Keratinocyte (primary cell): ENCODE data around the gene LTB4R. TPM values are rescaled to one million over a fixed set of nuclear protein-coding genes. Genes with fewer than 3 reads are reported as not detected.

ENCODE experiments used
- DNase-seq: peaks from one replicate; pipeline ENCODE4 v3.0.0-alpha.2; 2011; ENCODE audit warnings: low read depth, missing footprints, low spot score
- FAIRE-seq: peaks from 2 replicates; lab custom pipeline; 2011; peaks lifted over from hg19 to GRCh38; lab: Jason Lieb, UNC
- H2AFZ ChIP-seq: 2 replicates; pipeline ENCODE4 v1.6.0; 2012; ENCODE audit warnings: low read length, control low read depth, inconsistent platforms; ENCODE audit not compliant: control insufficient read depth
- H3K27ac ChIP-seq: 2 replicates; pipeline ENCODE4 v1.5.1; 2011; ENCODE audit warnings: low read length; ENCODE audit not compliant: control insufficient read depth, insufficient read depth
- H3K27me3 ChIP-seq: 3 replicates; pipeline ENCODE4 v1.6.0; 2011; ENCODE audit warnings: low read length; ENCODE audit not compliant: control insufficient read depth, insufficient read depth; ENCODE audit errors: extremely low read depth
- H3K36me3 ChIP-seq, 2 experiments: 2 replicates in 1 of 2; 3 replicates in 1 of 2; pipeline ENCODE4 v1.5.1; 2011; ENCODE audit warnings: low read length in 2 of 2, mild to moderate bottlenecking in 1 of 2; ENCODE audit not compliant: control insufficient read depth in 2 of 2, insufficient read depth in 2 of 2; ENCODE audit errors: extremely low read depth in 1 of 2
- H3K4me1 ChIP-seq: 3 replicates; pipeline ENCODE4 v1.5.1; 2011; ENCODE audit warnings: low read length; ENCODE audit not compliant: control insufficient read depth, insufficient read depth; ENCODE audit errors: extremely low read depth
- H3K4me2 ChIP-seq: 3 replicates; pipeline ENCODE4 v1.6.0; 2011; ENCODE audit warnings: low read depth, low read length; ENCODE audit not compliant: control insufficient read depth, insufficient read depth; ENCODE audit errors: extremely low read depth
- H3K4me3 ChIP-seq, 3 experiments: fragments of 200-600 bp in 1 of 3; sonication (generic) in 1 of 3; 2 replicates in 2 of 3; 3 replicates in 1 of 3; pipeline ENCODE4 v1.5.1; 2011 to 2016; ENCODE audit warnings: low read length in 3 of 3, mild to moderate bottlenecking in 3 of 3, control low read depth in 2 of 3, inconsistent platforms in 1 of 3, low read depth in 1 of 3, mixed read lengths in 1 of 3, mixed run types in 1 of 3, moderate library complexity in 1 of 3; ENCODE audit not compliant: control insufficient read depth in 2 of 3, insufficient read depth in 2 of 3; ENCODE audit errors: extremely low read depth in 1 of 3
- H3K79me2 ChIP-seq: 2 replicates; pipeline ENCODE4 v1.6.0; 2012; ENCODE audit warnings: low read length; ENCODE audit not compliant: control insufficient read depth, insufficient read depth
- H3K9ac ChIP-seq: 3 replicates; pipeline ENCODE4 v1.6.0; 2011; ENCODE audit warnings: low read length; ENCODE audit not compliant: control insufficient read depth, insufficient read depth; ENCODE audit errors: extremely low read depth
- H3K9me1 ChIP-seq: 3 replicates; pipeline ENCODE4 v1.6.0; 2011; ENCODE audit warnings: low read length; ENCODE audit not compliant: control insufficient read depth, insufficient read depth; ENCODE audit errors: extremely low read depth
- H3K9me3 ChIP-seq: 2 replicates; pipeline ENCODE4 v1.5.1; 2012; ENCODE audit warnings: low read depth, low read length; ENCODE audit not compliant: control insufficient read depth
- H4K20me1 ChIP-seq: 3 replicates; pipeline ENCODE4 v1.6.0; 2011; ENCODE audit warnings: low read length; ENCODE audit not compliant: control insufficient read depth, insufficient read depth; ENCODE audit errors: extremely low read depth
- EZH2 ChIP-seq: IDR thresholded peaks from one replicate; pipeline ENCODE4 v1.6.1; 2012; ENCODE audit warnings: inconsistent platforms, mild to moderate bottlenecking, low read length, moderate library complexity
- dilution Hi-C: fragments of 300-500 bp; cut with MboI; formaldehyde crosslinking; loops from one replicate; pipeline ENCODE4 v1.7.0; 2020; ENCODE audit warnings: low sequenced_read_pairs; ENCODE audit not compliant: extremely low pct_ligation_motif_present
- polyA plus RNA-seq, 5 experiments: library from polyadenylated mRNA; depleted of rRNA in 3 of 5; stranded (reverse) in 3 of 5; stranded (forward) in 1 of 5; unstranded in 1 of 5; fragments of >200 nt; gene quantifications; 1 replicate in 1 of 5; 2 replicates in 3 of 5; 3 replicates in 1 of 5; pipeline versions ENCODE4 v1.2.1 to v1.2.3, GENCODE V29; 2011 to 2012; ENCODE audit warnings: missing spikeins in 2 of 5, low read depth in 1 of 5, low replicate concordance in 1 of 5
- TF ChIP-seq, protein P1 (sequence below), 3 experiments: IDR thresholded peaks in 1 of 3; conservative IDR thresholded peaks in 1 of 3; optimal IDR thresholded peaks in 1 of 3; 2 replicates in 2 of 3; 3 replicates in 1 of 3; pipeline versions ENCODE3 to v1.5.1; 2011; ENCODE audit warnings: low read length in 3 of 3, mild to moderate bottlenecking in 3 of 3, moderate library complexity in 2 of 3, control low read depth in 1 of 3, inconsistent platforms in 1 of 3; ENCODE audit not compliant: insufficient read depth in 2 of 3; ENCODE audit errors: extremely low read depth in 1 of 3

The LTB4R gene
- polyA plus RNA-seq, 1 donor (not counting 4 experiments of a cell fraction or from before 2014, with no cell fraction given), result 14.6 TPM

DNA sequence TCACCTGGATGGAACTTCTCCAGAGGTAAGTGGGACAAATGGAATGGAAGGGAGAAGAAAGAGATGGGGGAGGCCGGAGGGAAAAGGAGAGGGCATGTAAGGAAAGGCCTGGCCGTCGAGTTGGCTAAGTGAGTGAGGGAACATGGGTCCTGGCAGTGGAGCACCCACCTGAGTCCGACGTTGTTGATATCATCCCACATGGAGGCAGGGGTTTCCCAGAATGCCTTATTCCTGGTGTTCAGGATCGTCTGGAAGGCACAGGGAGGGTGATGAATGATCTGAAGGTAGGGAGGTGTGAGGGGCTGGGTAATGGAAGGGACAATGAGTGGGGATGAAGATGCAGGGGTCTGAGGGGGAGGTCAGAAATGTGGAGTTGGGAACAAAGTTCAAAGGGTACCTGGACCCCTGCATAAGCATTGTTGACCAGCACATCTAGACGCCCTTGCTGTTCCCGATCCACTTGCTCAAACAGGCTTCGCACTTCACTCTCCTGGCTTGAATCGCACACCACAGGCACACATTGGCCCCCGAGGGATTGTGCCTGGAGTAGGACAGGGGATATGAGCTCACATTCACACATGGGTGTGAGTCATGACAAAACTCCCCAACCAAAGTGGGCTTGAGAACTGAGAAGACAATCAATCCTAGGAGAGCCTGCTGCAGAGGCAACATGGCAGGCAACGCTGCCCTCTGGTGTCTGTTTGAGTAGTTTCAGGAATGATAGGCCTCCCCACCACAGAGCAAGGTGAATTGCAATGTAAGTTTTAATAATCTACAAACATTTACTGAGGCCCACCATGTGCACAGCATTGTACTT is 14.8 kb upstream of the LTB4R start:
- peak; percentile 86 for FAIRE-seq
- Histone ChIP-seq H3K4me3 (no peak overlapping the region), H3K9me3 (no peaks in the 10 kb centered on the region), H3K9me1 (no peaks in the 10 kb centered on the region), H3K4me2 (peak overlapping the region; percentile 35), H3K27me3 (no peaks in the 10 kb centered on the region), H3K36me3 (peaks cover 24 to 32% of the 10 kb centered on the region in 2 experiments), H2AFZ (no peak overlapping the region), H3K9ac (peak overlapping the region; percentile 56), H3K27ac (peak overlapping the region; percentile 71), H3K79me2 (peaks cover 29% of the 10 kb centered on the region), H3K4me1 (peaks cover 37% of the 10 kb centered on the region), H4K20me1 (no peaks in the 10 kb centered on the region)
- dilution Hi-C loops, result no loop called here
- peak; percentile 96 for DNase-seq
- TF ChIP-seq, protein P1, sequence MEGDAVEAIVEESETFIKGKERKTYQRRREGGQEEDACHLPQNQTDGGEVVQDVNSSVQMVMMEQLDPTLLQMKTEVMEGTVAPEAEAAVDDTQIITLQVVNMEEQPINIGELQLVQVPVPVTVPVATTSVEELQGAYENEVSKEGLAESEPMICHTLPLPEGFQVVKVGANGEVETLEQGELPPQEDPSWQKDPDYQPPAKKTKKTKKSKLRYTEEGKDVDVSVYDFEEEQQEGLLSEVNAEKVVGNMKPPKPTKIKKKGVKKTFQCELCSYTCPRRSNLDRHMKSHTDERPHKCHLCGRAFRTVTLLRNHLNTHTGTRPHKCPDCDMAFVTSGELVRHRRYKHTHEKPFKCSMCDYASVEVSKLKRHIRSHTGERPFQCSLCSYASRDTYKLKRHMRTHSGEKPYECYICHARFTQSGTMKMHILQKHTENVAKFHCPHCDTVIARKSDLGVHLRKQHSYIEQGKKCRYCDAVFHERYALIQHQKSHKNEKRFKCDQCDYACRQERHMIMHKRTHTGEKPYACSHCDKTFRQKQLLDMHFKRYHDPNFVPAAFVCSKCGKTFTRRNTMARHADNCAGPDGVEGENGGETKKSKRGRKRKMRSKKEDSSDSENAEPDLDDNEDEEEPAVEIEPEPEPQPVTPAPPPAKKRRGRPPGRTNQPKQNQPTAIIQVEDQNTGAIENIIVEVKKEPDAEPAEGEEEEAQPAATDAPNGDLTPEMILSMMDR (optimal IDR thresholded peaks at IDR 0.05 in 1 of 3, IDR thresholded peaks at IDR 0.05 in 1 of 3, conservative IDR thresholded peaks at IDR 0.05 in 1 of 3; ENCODE audit: extremely low read depth in 1 of 3, insufficient read depth in 2 of 3, low read length in 3 of 3), result peak; percentile 77 to 91 (median 87)
- no peak for TF ChIP-seq EZH2

GRCh38 chr14:24297190-24297964 is 13.9 kb upstream of the LTB4R start:
- dilution Hi-C loops, result no loop called here
- Histone ChIP-seq H3K27me3 (no peaks in the 10 kb centered on the region), H3K79me2 (peaks cover 32% of the 10 kb centered on the region), H4K20me1 (no peaks in the 10 kb centered on the region), H3K4me1 (peaks cover 37% of the 10 kb centered on the region), H3K4me3 (no peak overlapping the region), H3K4me2 (peak overlapping the region; percentile 16), H3K27ac (peak overlapping the region; percentile 36), H3K9me3 (no peaks in the 10 kb centered on the region), H3K9me1 (no peaks in the 10 kb centered on the region), H3K36me3 (peaks cover 22 to 32% of the 10 kb centered on the region in 2 experiments), H3K9ac (no peak overlapping the region), H2AFZ (no peak overlapping the region)
- FAIRE-seq (no peak), DNase-seq (no peak)
- TF ChIP-seq EZH2, result no peak
- TF ChIP-seq, protein P1 (optimal IDR thresholded peaks at IDR 0.05 in 1 of 3, IDR thresholded peaks at IDR 0.05 in 1 of 3, conservative IDR thresholded peaks at IDR 0.05 in 1 of 3; ENCODE audit: extremely low read depth in 1 of 3, insufficient read depth in 2 of 3, low read length in 3 of 3), result peak; percentile 47 to 71 (median 71)
